ENCODE data around the gene STK39. TPM values are rescaled to one million over a fixed set of nuclear protein-coding genes. Genes with fewer than 3 reads are reported as not detected.

The STK39 gene
- total RNA-seq, 3 donors from 2014 or later: 16.4 to 22.9 (median 19.2) TPM

- no peaks in the 10 kb centered on the region for H3K27me3 ChIP-seq
- no peaks in the 10 kb centered on the region for H3K9me3 ChIP-seq
- H3K4me1 ChIP-seq: peaks cover 0 to 3% of the 10 kb centered on the region in 2 donors
- H3K36me3 ChIP-seq: no peaks in the 10 kb centered on the region
- H3K4me3 ChIP-seq: no peak overlapping the region
- TF ChIP-seq, protein P1, sequence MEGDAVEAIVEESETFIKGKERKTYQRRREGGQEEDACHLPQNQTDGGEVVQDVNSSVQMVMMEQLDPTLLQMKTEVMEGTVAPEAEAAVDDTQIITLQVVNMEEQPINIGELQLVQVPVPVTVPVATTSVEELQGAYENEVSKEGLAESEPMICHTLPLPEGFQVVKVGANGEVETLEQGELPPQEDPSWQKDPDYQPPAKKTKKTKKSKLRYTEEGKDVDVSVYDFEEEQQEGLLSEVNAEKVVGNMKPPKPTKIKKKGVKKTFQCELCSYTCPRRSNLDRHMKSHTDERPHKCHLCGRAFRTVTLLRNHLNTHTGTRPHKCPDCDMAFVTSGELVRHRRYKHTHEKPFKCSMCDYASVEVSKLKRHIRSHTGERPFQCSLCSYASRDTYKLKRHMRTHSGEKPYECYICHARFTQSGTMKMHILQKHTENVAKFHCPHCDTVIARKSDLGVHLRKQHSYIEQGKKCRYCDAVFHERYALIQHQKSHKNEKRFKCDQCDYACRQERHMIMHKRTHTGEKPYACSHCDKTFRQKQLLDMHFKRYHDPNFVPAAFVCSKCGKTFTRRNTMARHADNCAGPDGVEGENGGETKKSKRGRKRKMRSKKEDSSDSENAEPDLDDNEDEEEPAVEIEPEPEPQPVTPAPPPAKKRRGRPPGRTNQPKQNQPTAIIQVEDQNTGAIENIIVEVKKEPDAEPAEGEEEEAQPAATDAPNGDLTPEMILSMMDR (IDR thresholded peaks at IDR 0.05): no peak
- no peak for TF ChIP-seq POLR2A (IDR thresholded peaks at IDR 0.05)
- no peak for TF ChIP-seq POLR2AphosphoS5 (IDR thresholded peaks at IDR 0.05)
- intact Hi-C loops (cut with DNase I; ENCODE audit: low total_unique reads): no loop called here
- no peak for DNase-seq (ENCODE audit: low spot score in 2 of 2)
- no peak overlapping the region for H3K27ac ChIP-seq
Measured at GRCh38 chr2:168196764-168197180, 50.6 kb downstream of the STK39 start.

DNA sequence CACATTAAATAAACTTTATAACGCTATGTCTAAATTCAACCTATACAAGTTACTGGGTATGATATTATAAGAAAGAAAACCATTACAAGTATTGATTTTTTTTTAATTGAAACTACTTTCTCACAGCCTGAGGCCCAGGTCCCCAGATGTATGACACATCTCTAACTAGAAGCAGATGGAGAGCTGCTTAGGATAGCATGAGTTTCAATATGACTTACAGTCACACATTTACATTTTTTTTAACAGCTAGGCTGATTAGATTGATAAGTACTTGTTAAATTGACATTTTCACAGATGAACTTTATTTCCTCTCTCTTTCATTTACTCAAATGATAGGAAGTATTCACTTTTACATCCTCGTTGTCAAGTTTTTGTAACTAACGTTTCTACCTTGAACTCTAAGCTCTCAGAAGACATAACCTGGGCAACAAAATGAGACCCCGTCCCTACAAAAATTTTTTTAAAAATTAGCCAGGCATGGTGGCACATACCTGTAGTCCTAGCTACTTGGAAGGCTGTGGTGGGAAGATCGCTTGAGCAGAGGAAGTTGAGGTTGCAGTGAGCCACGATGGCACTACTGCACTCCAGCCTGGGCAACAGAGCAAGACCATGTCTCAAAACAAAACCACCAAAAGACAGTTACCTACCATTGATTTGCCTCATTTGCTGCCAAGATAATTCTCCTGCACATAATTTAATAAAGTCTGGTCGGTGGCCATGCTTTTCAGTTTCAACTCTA, 52.4 kb downstream of the STK39 start:
- Histone ChIP-seq H3K27me3 (no peaks in the 10 kb centered on the region), H3K9me3 (no peaks in the 10 kb centered on the region), H3K4me1 (no peaks in the 10 kb centered on the region), H3K4me3 (no peak overlapping the region), H3K27ac (no peak overlapping the region), H3K36me3 (no peaks in the 10 kb centered on the region)
- TF ChIP-seq, protein P1 (IDR thresholded peaks at IDR 0.05): no peak
- TF ChIP-seq POLR2A (IDR thresholded peaks at IDR 0.05) (no peak), POLR2AphosphoS5 (IDR thresholded peaks at IDR 0.05) (no peak)
- intact Hi-C loops (cut with DNase I; ENCODE audit: low total_unique reads): no loop called here
- no peak for DNase-seq (ENCODE audit: low spot score in 2 of 2)

DNA sequence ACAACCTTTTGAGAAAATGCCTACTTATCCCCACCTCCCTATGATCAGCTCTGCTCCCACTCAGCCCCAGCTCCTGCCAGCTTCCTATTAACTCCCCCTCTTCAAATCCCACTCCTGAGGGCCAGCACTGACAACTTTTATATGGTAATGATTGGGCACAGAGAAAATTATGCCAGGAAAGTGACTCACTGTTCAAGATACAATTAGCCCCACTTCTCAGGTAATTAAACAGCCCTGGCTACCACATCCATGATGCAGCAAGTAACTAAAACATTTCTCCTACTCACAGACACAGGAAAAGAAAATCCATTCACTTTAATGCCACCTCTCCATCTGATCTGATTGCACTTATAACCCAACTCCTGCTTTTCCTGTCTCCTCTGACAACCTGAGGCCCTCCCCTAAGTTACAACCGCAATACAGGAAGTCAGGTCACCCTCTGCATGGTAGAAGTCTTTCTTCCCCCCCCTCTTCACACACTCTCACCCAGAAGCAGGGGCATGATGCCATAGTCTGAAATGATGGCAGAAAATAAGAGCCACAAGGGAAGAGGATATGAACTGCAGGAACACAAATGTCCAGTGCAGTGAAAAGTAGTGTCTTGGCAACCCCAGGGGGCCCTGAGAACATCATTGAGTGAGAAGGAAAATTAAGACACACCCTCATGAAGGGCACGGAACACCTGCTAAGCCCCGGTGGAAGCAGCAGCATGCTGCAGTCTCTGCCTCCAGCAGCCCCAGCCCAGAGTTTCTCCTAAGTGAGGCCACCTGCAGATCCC, 54.4 kb downstream of the STK39 start:
- no peak overlapping the region for H3K4me3 ChIP-seq
- H3K4me1 ChIP-seq: no peaks in the 10 kb centered on the region
- intact Hi-C loops (cut with DNase I; ENCODE audit: low total_unique reads): no loop called here
- TF ChIP-seq, protein P1 (IDR thresholded peaks at IDR 0.05): no peak
- no peak for TF ChIP-seq POLR2AphosphoS5 (IDR thresholded peaks at IDR 0.05)
- TF ChIP-seq POLR2A (IDR thresholded peaks at IDR 0.05): no peak
- no peaks in the 10 kb centered on the region for H3K9me3 ChIP-seq
- DNase-seq (ENCODE audit: low spot score in 2 of 2): no peak
- H3K36me3 ChIP-seq: no peaks in the 10 kb centered on the region
- H3K27me3 ChIP-seq: no peaks in the 10 kb centered on the region
- H3K27ac ChIP-seq: peak overlapping the region in 1 of 2 donors; percentile 30

DNA sequence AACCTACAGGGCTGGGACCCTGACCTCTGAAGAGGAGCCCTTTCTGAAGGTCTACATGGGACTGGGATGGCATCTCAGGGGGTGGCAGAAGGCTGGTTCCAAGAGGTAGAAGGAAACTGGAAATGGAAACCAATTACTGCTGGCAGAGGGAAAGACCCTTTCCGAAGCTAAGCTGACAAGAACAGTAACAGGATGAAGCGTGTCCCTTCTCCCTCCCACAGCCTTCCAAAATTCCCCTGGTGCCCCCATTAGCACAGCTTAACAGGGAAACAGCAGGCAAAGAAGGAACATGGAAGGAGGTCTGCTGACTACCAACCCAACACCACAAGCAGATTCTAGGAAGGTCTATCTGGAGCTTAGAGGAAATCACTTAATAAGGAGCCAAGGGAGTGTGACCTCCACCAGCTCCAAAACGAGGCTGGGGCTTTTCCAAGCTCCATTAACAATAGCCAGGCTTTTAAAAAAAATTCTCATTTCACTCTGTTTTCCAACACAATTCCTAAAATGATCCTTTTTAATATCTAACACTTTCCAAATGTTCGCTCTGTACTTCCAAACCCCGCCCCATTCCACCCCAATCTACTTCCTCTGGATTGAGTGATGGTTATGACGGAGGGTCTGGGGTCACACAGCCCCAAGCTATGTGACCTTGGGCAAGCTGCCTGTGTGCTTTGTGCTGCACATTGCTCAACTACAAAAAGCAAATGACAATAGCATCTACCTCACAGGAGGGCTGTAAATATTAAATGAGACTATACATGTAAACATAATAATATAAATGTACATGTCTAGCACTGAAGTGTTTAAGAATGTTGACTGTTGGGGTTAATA, 55.2 kb downstream of the STK39 start:
- TF ChIP-seq, protein P1 (IDR thresholded peaks at IDR 0.05): no peak
- TF ChIP-seq POLR2AphosphoS5 (IDR thresholded peaks at IDR 0.05) (no peak), POLR2A (IDR thresholded peaks at IDR 0.05) (no peak)
- intact Hi-C loops (cut with DNase I; ENCODE audit: low total_unique reads): no loop called here
- Histone ChIP-seq H3K4me1 (no peaks in the 10 kb centered on the region), H3K27me3 (no peaks in the 10 kb centered on the region), H3K27ac (peak overlapping the region in 1 of 2 donors; percentile 2), H3K36me3 (no peaks in the 10 kb centered on the region), H3K4me3 (no peak overlapping the region), H3K9me3 (no peaks in the 10 kb centered on the region)
- DNase-seq (ENCODE audit: low spot score in 2 of 2): no peak
